Measurements from ENCODE around the gene HSD17B12.
A peak's percentile ranks its signal among the peaks of the same experiment; 100 is the strongest.

The HSD17B12 gene

DNA sequence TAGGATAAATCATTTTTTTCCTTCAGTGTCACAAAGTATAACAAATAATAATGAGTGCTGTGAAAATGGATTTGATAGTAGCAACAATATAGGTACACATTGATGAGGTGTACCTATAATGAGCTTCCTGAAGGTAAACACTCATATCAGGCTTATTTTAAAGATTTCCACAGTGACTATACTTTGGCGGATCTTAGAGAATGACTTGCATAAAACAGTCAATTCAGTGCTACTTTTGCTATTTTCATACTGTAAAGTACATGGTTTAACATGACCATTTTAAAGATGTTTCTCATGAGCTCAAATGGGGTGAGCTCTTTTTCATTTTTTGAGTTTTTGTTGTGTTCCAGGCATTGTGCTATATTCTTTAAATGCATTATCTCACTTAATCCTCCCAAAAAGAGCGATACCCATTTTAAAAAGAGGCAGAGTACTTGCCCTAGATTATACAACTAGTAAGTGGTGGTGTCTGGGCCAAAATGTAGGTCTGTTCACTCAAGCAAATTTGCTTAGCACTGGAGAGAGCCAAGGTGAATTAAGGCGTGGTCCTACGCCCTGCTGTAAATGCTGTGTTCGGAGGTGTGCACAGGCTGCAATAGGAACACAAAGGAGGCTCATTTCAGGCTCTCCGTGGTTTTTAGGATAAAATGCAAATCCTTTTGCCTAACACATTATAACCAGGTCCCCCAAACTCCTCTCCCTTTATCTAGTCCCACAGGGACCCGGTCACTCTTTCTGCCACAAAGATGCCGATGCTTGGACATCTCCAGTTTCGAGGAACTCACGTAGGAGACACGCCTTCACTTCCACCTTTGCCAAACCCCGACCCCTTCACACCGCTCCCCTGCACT, 199.5 kb downstream of the HSD17B12 start:
- DNase-seq (ENCODE audit: insufficient read length): no peak
- TF ChIP-seq POLR2A (IDR thresholded peaks at IDR 0.05; ENCODE audit: low read depth, low read length) (no peak), POLR2AphosphoS5 (IDR thresholded peaks at IDR 0.05; ENCODE audit: low read depth, low read length) (no peak), TAF1 (IDR thresholded peaks at IDR 0.05; ENCODE audit: borderline replicate concordance, low read depth, low read length) (no peak)
- no peak for FAIRE-seq

DNA sequence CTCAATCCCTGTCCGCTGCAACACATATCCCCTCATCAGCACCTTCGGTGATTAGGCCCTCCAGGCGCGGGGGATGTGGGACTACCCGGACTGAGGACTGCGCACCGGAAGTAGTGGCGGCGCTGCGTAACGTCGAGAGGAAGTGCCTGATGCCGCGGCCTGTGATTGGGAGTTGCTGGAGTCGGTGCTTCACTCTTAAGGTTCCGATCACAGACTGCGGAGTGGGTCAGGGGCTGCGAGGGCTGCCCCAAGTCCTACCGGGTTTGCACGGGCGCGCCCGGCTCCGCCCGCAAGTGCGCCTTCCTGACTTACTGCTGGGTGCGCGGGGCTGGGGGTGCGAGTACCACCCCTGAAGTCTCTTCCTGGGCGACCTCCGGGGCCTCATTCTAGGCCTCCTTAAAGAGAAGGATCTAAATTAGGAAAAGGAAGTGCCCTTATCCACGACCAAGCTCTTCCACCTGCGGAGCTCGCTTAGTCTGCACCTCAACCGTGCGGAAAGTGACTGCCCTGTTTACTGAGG, 200.2 kb downstream of the HSD17B12 start, which contains the start of gene ALKBH3:
TSS of gene ALKBH3 (plus strand) at position 192 of the 520 bp plus-strand sequence. CDS start 1,822 bp downstream, outside the sequence.
- TF ChIP-seq POLR2A (IDR thresholded peaks at IDR 0.05; ENCODE audit: low read depth, low read length) (peak; percentile 79), POLR2AphosphoS5 (IDR thresholded peaks at IDR 0.05; ENCODE audit: low read depth, low read length) (peak; percentile 76), TAF1 (IDR thresholded peaks at IDR 0.05; ENCODE audit: borderline replicate concordance, low read depth, low read length) (peak; percentile 76)
- DNase-seq (ENCODE audit: insufficient read length): peak; percentile 64
- FAIRE-seq: peak; percentile 99

DNA sequence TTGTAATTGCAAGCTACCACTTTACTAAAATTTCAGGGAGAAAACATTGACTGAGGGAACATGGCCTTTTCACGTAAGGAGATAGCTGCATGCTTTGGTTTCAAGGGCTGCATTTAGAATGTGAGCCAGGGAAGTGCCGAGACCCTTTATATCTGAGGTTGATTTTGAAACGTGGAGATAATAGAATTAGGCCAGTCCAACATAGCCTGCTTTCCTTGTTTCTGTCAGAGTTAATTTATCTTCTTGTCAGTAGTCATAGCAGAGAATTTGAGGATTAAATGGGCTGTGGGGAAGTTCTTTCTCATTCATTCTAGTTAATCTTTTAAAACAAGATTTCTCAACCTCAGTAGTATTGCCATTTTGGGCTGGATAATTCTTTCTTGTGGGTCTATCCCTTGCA, 212.3 kb downstream of the HSD17B12 start:
- FAIRE-seq: no peak
- TF ChIP-seq POLR2AphosphoS5 (IDR thresholded peaks at IDR 0.05; ENCODE audit: low read depth, low read length): no peak
- no peak for TF ChIP-seq POLR2A (IDR thresholded peaks at IDR 0.05; ENCODE audit: low read depth, low read length)
- no peak for TF ChIP-seq TAF1 (IDR thresholded peaks at IDR 0.05; ENCODE audit: borderline replicate concordance, low read depth, low read length)
- DNase-seq (ENCODE audit: insufficient read length): no peak

DNA sequence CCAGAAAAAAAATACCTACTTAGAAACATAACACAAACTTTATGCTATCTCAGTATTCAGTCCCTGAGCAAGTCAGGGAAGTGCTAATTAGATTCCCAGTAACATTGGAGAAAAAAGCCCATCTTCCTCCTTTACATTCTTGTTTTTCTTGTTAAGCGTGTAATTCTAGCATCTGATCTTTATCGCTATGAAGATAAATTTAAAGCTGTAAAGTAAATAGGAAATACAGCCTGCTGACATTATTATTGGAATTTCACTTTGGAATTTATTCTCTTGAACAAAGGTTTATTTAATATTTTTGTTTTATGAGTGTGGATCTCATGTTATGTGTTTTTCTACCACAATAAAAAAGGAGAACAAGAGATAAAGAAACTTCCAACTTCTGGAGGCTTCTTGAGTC, 214.0 kb downstream of the HSD17B12 start:
- DNase-seq (ENCODE audit: insufficient read length) (no peak), FAIRE-seq (no peak)
- TF ChIP-seq POLR2AphosphoS5 (IDR thresholded peaks at IDR 0.05; ENCODE audit: low read depth, low read length): no peak
- no peak for TF ChIP-seq POLR2A (IDR thresholded peaks at IDR 0.05; ENCODE audit: low read depth, low read length)
- TF ChIP-seq TAF1 (IDR thresholded peaks at IDR 0.05; ENCODE audit: borderline replicate concordance, low read depth, low read length): no peak

DNA sequence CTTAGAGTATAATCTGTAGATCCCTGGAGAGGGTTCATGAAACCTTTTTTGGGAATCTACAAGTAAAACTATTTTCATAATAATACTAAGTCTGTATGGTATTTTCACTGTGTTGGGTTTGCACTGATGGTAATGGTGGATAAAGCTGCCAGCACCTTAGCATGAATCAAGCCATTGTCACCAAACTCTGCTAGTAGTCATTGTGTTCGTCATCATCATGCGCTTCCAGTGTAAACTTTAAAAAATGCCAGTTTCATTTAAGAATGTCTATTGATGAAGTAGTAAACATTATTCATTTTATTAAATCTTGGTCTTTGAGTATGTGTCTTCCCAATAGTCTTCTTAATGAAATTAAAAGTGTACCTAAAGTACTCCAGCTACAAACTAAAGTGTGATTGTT, 215.1 kb downstream of the HSD17B12 start:
- TF ChIP-seq POLR2A (IDR thresholded peaks at IDR 0.05; ENCODE audit: low read depth, low read length): no peak
- TF ChIP-seq POLR2AphosphoS5 (IDR thresholded peaks at IDR 0.05; ENCODE audit: low read depth, low read length): no peak
- no peak for TF ChIP-seq TAF1 (IDR thresholded peaks at IDR 0.05; ENCODE audit: borderline replicate concordance, low read depth, low read length)
- FAIRE-seq: no peak
- DNase-seq (ENCODE audit: insufficient read length): no peak

DNA sequence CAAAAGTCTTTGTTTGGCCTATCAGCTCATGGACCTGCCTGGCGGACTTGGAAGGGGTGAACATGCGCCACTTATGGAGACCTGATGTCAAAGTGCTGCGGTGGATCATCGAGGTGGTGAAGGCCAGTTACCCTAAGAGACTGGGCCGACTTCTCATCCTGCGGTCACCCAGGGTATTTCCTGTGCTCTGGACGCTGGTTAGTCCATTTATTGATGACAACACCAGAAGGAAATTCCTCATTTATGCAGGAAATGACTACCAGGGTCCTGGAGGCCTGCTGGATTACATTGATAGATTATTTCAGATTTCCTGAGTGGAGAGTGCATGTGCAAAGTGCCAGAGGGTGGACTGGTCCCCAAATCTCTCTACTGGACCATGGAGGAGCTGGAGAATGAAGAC, 218.0 kb downstream of the HSD17B12 start:
- no peak for TF ChIP-seq POLR2A (IDR thresholded peaks at IDR 0.05; ENCODE audit: low read depth, low read length)
- no peak for TF ChIP-seq TAF1 (IDR thresholded peaks at IDR 0.05; ENCODE audit: borderline replicate concordance, low read depth, low read length)
- no peak for TF ChIP-seq POLR2AphosphoS5 (IDR thresholded peaks at IDR 0.05; ENCODE audit: low read depth, low read length)
- no peak for FAIRE-seq
- DNase-seq (ENCODE audit: insufficient read length): no peak

DNA sequence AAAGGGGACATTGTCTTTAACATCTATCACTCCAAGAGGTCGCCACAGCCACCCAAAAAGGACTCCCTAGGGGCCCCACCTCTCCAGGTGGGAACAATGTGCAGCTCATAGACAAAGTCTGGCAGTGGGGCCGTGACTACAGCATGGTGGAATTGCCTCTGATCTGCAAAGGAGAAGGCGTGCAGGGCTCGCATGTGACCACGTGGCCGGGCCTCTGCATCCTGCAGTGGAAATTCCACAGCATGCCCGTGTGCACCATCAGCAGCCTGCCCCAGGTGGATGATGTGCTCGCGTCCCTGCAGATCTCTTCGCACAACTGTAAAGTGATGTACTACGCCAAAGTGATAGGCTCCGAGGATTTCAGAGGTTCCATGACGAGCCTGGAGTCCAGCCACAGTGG, 218.6 kb downstream of the HSD17B12 start:
- no peak for DNase-seq (ENCODE audit: insufficient read length)
- TF ChIP-seq POLR2AphosphoS5 (IDR thresholded peaks at IDR 0.05; ENCODE audit: low read depth, low read length): no peak
- no peak for FAIRE-seq

DNA sequence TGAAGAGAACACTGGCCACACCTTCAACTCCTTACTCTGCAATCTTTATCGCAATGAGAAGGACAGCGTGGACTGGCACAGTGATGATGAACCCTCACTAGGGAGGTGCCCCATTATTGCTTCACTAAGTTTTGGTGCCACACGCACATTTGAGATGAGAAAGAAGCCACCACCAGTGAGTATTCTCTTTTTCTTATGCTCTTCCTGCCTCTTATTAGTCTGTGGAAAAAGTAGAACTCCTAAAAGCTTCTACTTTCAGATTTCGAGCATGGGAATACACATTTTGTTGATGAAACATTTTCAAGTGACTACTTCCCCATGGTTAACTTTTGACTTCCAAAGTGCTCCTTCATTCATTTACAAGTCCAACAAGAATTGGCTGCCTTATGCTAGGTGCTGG, 221.0 kb downstream of the HSD17B12 start:
- FAIRE-seq (no peak), DNase-seq (ENCODE audit: insufficient read length) (no peak)

DNA sequence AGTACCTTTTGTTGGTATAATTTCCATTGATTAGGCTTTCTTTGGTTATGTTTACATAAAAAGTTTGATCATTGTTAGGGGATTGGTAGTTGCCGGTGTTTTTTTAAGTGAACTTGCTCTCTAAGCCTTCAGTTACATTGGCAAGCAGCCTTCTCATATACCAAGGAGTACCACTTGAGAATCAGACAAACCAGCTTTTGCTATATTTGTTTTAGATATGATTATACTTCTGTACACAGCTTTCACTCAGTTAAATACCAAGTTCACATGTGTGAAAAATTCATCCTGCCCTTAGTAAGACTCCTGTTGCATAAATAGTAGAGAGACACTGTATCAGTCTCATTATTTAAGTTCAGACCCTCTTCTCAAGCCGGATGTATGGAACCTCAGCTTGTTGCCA, 222.5 kb downstream of the HSD17B12 start:
- FAIRE-seq (no peak), DNase-seq (ENCODE audit: insufficient read length) (no peak)
- TF ChIP-seq POLR2A (IDR thresholded peaks at IDR 0.05; ENCODE audit: low read depth, low read length) (no peak), POLR2AphosphoS5 (IDR thresholded peaks at IDR 0.05; ENCODE audit: low read depth, low read length) (no peak)

More for the DNA sequence above, 221.0 kb downstream of the HSD17B12 start:
- TF ChIP-seq POLR2A (IDR thresholded peaks at IDR 0.05; ENCODE audit: low read depth, low read length): no peak
- TF ChIP-seq POLR2AphosphoS5 (IDR thresholded peaks at IDR 0.05; ENCODE audit: low read depth, low read length): no peak
- no peak for TF ChIP-seq TAF1 (IDR thresholded peaks at IDR 0.05; ENCODE audit: borderline replicate concordance, low read depth, low read length)

DNA sequence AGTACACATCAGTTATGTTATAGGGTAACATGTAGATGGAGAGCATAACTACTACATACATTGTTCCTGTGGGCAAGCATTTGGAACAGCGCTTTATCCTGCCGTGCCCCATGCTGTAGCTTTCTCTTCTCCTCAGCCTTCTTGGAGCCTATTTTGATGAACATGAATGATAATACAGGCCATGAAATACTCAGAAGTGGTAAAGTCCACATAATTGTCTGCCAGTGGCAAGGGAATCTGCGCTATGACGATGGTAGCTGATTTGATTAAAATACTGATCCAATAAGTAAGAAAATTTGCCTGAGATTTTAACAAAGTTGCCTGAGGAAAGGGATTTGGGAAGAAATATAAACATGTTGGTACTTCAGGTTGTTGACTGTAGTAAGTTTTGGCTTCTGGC, 223.4 kb downstream of the HSD17B12 start:
- DNase-seq (ENCODE audit: insufficient read length) (no peak), FAIRE-seq (no peak)
- no peak for TF ChIP-seq TAF1 (IDR thresholded peaks at IDR 0.05; ENCODE audit: borderline replicate concordance, low read depth, low read length)
- TF ChIP-seq POLR2AphosphoS5 (IDR thresholded peaks at IDR 0.05; ENCODE audit: low read depth, low read length): no peak
- TF ChIP-seq POLR2A (IDR thresholded peaks at IDR 0.05; ENCODE audit: low read depth, low read length): no peak

DNA sequence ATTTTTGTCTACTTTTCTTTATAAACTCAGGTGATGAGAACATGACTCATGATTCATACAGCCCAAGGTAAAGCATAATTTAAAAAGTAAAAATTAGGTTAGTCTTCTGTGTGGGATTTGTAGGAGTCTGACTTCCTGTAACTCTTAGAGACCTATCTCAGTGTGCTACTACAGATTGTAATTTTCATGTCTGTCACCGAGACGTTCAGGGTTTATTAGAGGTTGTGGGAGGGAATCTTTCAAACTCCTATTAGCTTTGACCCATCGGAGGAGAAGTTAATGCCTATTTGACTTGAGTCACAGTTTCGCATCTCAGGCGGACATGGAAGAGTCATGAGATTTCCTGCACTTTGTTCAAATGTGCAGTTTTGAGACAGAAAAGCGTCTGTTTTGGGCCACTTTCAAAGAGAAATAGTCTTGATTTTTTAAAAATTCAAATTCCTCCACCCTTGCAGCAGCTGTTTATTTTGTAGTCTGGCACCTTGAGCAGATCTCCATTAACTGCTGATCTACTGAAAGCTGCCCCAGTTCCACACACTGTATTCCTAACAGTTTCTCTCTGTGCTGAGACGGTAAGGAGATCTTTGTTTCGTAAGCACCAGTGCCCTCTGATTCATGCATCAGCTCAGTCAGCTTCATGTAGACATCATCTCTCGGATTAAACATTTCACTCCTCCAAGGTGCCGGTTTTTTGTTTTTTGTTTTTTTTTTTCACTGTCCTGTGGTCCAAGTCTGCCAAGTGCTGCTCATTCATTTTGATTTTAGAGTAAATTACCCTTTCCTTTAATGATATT, 224.4 kb downstream of the HSD17B12 start:
- peak; percentile 53 for FAIRE-seq
- DNase-seq (ENCODE audit: insufficient read length): no peak
- TF ChIP-seq POLR2A (IDR thresholded peaks at IDR 0.05; ENCODE audit: low read depth, low read length): no peak
- TF ChIP-seq TAF1 (IDR thresholded peaks at IDR 0.05; ENCODE audit: borderline replicate concordance, low read depth, low read length): no peak
- no peak for TF ChIP-seq POLR2AphosphoS5 (IDR thresholded peaks at IDR 0.05; ENCODE audit: low read depth, low read length)
